ENCODE results near the gene DNAJC2. TPM values are rescaled to one million over a fixed set of nuclear protein-coding genes. Genes with fewer than 3 reads are reported as not detected.

DNAJC2 gene
- total RNA-seq, 1 donor from 2014 or later = 41.0 TPM

DNA sequence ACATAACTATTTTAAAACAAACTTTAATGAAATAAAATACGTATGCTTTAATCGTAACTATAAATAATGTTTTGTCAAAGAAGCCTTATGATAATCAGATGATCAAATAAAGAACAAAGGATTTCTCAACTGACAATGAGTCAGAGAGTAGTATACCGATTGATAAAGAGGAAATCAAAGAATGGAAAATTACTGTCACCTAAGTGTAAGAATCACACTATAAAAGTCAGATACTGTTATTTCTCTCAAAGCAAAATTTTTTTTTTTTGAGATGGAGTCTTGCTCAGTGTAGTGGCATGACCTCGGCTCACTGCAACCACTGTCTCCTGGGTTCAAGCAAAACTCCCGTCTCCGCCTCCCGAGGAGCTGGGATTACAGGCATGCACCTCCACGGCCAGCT lies 18.8 kb downstream of the DNAJC2 start:
- no peaks in the 10 kb centered on the region for H4K20me1 ChIP-seq (ENCODE audit: low read depth)
- peaks cover 7% of the 10 kb centered on the region for H3K79me2 ChIP-seq (ENCODE audit: low read depth)
- TF ChIP-seq, protein P1, sequence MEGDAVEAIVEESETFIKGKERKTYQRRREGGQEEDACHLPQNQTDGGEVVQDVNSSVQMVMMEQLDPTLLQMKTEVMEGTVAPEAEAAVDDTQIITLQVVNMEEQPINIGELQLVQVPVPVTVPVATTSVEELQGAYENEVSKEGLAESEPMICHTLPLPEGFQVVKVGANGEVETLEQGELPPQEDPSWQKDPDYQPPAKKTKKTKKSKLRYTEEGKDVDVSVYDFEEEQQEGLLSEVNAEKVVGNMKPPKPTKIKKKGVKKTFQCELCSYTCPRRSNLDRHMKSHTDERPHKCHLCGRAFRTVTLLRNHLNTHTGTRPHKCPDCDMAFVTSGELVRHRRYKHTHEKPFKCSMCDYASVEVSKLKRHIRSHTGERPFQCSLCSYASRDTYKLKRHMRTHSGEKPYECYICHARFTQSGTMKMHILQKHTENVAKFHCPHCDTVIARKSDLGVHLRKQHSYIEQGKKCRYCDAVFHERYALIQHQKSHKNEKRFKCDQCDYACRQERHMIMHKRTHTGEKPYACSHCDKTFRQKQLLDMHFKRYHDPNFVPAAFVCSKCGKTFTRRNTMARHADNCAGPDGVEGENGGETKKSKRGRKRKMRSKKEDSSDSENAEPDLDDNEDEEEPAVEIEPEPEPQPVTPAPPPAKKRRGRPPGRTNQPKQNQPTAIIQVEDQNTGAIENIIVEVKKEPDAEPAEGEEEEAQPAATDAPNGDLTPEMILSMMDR (IDR thresholded peaks at IDR 0.05) = no peak
- Mint-ChIP-seq H3K9me3 (no peaks in the 10 kb centered on the region), H3K27ac (no peak overlapping the region), H3K27me3 (ENCODE audit: insufficient read depth, low read depth) (no peaks in the 10 kb centered on the region), H3K4me3 (no peak overlapping the region), H3K4me1 (no peaks in the 10 kb centered on the region), H3K36me3 (peaks cover 14% of the 10 kb centered on the region)
- no peak overlapping the region for H3K4me2 ChIP-seq
- H3K27ac ChIP-seq = no peak overlapping the region
- no peaks in the 10 kb centered on the region for H3F3A ChIP-seq (ENCODE audit: low read depth)
- no peaks in the 10 kb centered on the region for H3K4me1 ChIP-seq
- H3K36me3 ChIP-seq = peaks cover 26% of the 10 kb centered on the region
- no peaks in the 10 kb centered on the region for H3K9me3 ChIP-seq (ENCODE audit: low read depth)
- H2AFZ ChIP-seq (replicated peaks) = no peak overlapping the region
- no peaks in the 10 kb centered on the region for H3K27me3 ChIP-seq
- DNase-seq (ENCODE audit: low spot score) = no peak
- H3K9ac ChIP-seq = no peak overlapping the region
- no peak overlapping the region for H3K4me3 ChIP-seq

DNA sequence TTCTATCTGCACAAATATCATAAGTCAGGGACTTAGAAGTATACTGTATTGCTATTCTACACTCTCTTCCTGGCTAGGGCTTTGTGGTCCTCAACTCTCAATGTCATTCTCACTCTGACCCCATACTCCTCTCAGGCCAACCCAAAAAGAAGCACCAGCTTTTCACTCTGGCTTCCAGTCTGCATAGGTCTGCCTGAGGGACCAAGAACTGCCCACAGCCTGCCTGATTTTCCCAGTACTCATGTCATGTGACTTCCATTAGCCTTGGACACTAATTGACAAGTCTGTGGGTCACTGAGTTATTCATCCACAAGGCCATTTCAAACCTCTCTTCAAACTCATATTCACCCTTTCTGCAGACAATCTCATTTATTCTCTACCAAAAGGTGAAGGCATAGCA lies 27.6 kb downstream of the DNAJC2 start:
- Mint-ChIP-seq H3K27ac (no peak overlapping the region), H3K9me3 (no peaks in the 10 kb centered on the region), H3K36me3 (peaks cover 17% of the 10 kb centered on the region), H3K4me3 (no peak overlapping the region), H3K27me3 (ENCODE audit: insufficient read depth, low read depth) (no peaks in the 10 kb centered on the region), H3K4me1 (no peaks in the 10 kb centered on the region)
- Histone ChIP-seq H3K79me2 (ENCODE audit: low read depth) (no peaks in the 10 kb centered on the region), H3K4me3 (no peak overlapping the region), H3K4me2 (no peak overlapping the region), H3K27me3 (no peaks in the 10 kb centered on the region), H3K27ac (no peak overlapping the region), H3F3A (ENCODE audit: low read depth) (peaks cover 13% of the 10 kb centered on the region), H3K9me3 (ENCODE audit: low read depth) (no peaks in the 10 kb centered on the region), H4K20me1 (ENCODE audit: low read depth) (no peaks in the 10 kb centered on the region), H3K9ac (no peak overlapping the region), H3K36me3 (peaks cover 36% of the 10 kb centered on the region), H3K4me1 (no peaks in the 10 kb centered on the region), H2AFZ (replicated peaks) (no peak overlapping the region)
- no peak for DNase-seq (ENCODE audit: low spot score)
- TF ChIP-seq EZH2phosphoT487 (IDR thresholded peaks at IDR 0.05) (no peak), EZH2 (IDR thresholded peaks at IDR 0.05) (no peak)
- TF ChIP-seq, protein P1 (IDR thresholded peaks at IDR 0.05) = no peak

DNA sequence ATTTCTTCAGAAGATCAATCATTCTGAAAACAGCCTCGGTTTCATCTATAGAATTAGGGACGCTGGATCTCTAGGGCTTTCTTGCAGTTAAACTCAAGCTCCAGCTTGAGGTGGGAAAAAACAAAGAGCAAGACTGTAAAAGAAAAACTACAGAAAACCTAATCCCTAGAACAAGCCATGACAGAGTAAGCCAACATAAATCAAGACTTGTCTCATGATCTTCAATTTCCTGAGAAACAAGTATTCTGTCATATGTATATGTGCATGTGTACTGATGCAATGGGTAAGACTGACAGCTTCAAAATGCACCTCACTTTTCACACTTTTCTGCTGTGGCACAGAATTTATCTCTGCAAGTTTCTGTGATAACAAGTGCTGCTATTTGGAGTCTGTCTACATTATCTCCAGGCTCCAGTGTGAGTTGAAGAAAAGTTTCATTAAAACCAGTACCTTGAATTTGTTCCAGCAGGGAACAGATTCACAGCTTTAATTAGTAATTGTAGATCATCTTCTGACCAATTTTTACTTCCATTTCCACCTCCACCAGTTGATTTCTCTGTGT lies 28.1 kb downstream of the DNAJC2 start:
- Histone ChIP-seq H3K27ac (no peak overlapping the region), H4K20me1 (ENCODE audit: low read depth) (no peaks in the 10 kb centered on the region), H3K79me2 (ENCODE audit: low read depth) (no peaks in the 10 kb centered on the region), H3K36me3 (peaks cover 38% of the 10 kb centered on the region), H3K9ac (no peak overlapping the region), H3K4me3 (no peak overlapping the region), H3K4me2 (no peak overlapping the region), H3K4me1 (no peaks in the 10 kb centered on the region), H3F3A (ENCODE audit: low read depth) (peaks cover 13% of the 10 kb centered on the region), H2AFZ (replicated peaks) (no peak overlapping the region), H3K27me3 (no peaks in the 10 kb centered on the region), H3K9me3 (ENCODE audit: low read depth) (no peaks in the 10 kb centered on the region)
- peaks cover 15% of the 10 kb centered on the region for H3K36me3 Mint-ChIP-seq
- no peaks in the 10 kb centered on the region for H3K9me3 Mint-ChIP-seq
- H3K4me1 Mint-ChIP-seq = no peaks in the 10 kb centered on the region
- H3K4me3 Mint-ChIP-seq = no peak overlapping the region
- no peak overlapping the region for H3K27ac Mint-ChIP-seq
- H3K27me3 Mint-ChIP-seq (ENCODE audit: insufficient read depth, low read depth) = no peaks in the 10 kb centered on the region
- TF ChIP-seq, protein P1 (IDR thresholded peaks at IDR 0.05) = no peak
- no peak for TF ChIP-seq EZH2phosphoT487 (IDR thresholded peaks at IDR 0.05)
- no peak for TF ChIP-seq EZH2 (IDR thresholded peaks at IDR 0.05)
- DNase-seq (ENCODE audit: low spot score) = no peak
